ENCODE results near the gene AUTS2.
A peak's percentile ranks its signal among the peaks of the same experiment; 100 is the strongest.

The AUTS2 gene

GRCh38 chr7:69796416-69796815 is 198.1 kb downstream of the AUTS2 start:
- Histone ChIP-seq H2AFZ (ENCODE audit: low read length) (no peak overlapping the region), H3K27me3 (ENCODE audit: insufficient read depth, low read length, poor library complexity, severe bottlenecking) (no peaks in the 10 kb centered on the region), H3K9ac (ENCODE audit: low read depth, low read length, poor library complexity, severe bottlenecking) (no peak overlapping the region), H3K9me2 (replicated peaks; ENCODE audit: low read depth, low read length) (no peaks in the 10 kb centered on the region), H3K4me2 (ENCODE audit: low read depth, low read length, poor library complexity, severe bottlenecking) (no peak overlapping the region), H4K20me1 (ENCODE audit: insufficient read depth, low read length, poor library complexity, severe bottlenecking) (peaks cover 5% of the 10 kb centered on the region), H3K36me3 (ENCODE audit: insufficient read depth, low read length) (no peaks in the 10 kb centered on the region), H3K4me1 (ENCODE audit: insufficient read depth, low read length, poor library complexity, severe bottlenecking) (peaks cover 12% of the 10 kb centered on the region), H3F3A (ENCODE audit: low read depth) (no peaks in the 10 kb centered on the region), H3K79me2 (ENCODE audit: insufficient read depth, low read length) (peaks cover 47% of the 10 kb centered on the region), H3K4me3 (ENCODE audit: low read length, poor library complexity, severe bottlenecking) (no peak overlapping the region), H3K9me3 (ENCODE audit: insufficient read depth, low read depth, low read length) (no peaks in the 10 kb centered on the region)
- TF ChIP-seq EZH2phosphoT487 (IDR thresholded peaks at IDR 0.05; ENCODE audit: borderline replicate concordance): no peak
- TF ChIP-seq CTCF (conservative IDR thresholded peaks at IDR 0.05; ENCODE audit: low read length): no peak

GRCh38 chr7:69799048-69799697 is 200.9 kb downstream of the AUTS2 start:
- no peaks in the 10 kb centered on the region for H3F3A ChIP-seq (ENCODE audit: low read depth)
- peaks cover 50% of the 10 kb centered on the region for H3K79me2 ChIP-seq (ENCODE audit: insufficient read depth, low read length)
- no peaks in the 10 kb centered on the region for H3K9me3 ChIP-seq (ENCODE audit: insufficient read depth, low read depth, low read length)
- H3K4me2 ChIP-seq (ENCODE audit: low read depth, low read length, poor library complexity, severe bottlenecking): no peak overlapping the region
- no peaks in the 10 kb centered on the region for H3K27me3 ChIP-seq (ENCODE audit: insufficient read depth, low read length, poor library complexity, severe bottlenecking)
- TF ChIP-seq EZH2phosphoT487 (IDR thresholded peaks at IDR 0.05; ENCODE audit: borderline replicate concordance) (no peak), CTCF (conservative IDR thresholded peaks at IDR 0.05; ENCODE audit: low read length) (peak; percentile 26; the same call in 1 of the 2 replicates)
- H2AFZ ChIP-seq (ENCODE audit: low read length): no peak overlapping the region
- no peaks in the 10 kb centered on the region for H3K36me3 ChIP-seq (ENCODE audit: insufficient read depth, low read length)
- no peak overlapping the region for H3K9ac ChIP-seq (ENCODE audit: low read depth, low read length, poor library complexity, severe bottlenecking)
- H3K4me3 ChIP-seq (ENCODE audit: low read length, poor library complexity, severe bottlenecking): no peak overlapping the region
- H3K4me1 ChIP-seq (ENCODE audit: insufficient read depth, low read length, poor library complexity, severe bottlenecking): peaks cover 32% of the 10 kb centered on the region
- H4K20me1 ChIP-seq (ENCODE audit: insufficient read depth, low read length, poor library complexity, severe bottlenecking): peaks cover 12% of the 10 kb centered on the region
- H3K9me2 ChIP-seq (replicated peaks; ENCODE audit: low read depth, low read length): no peaks in the 10 kb centered on the region

GRCh38 chr7:69799990-69800389 is 201.7 kb downstream of the AUTS2 start:
- Histone ChIP-seq H2AFZ (ENCODE audit: low read length) (no peak overlapping the region), H3K9me2 (replicated peaks; ENCODE audit: low read depth, low read length) (no peaks in the 10 kb centered on the region), H4K20me1 (ENCODE audit: insufficient read depth, low read length, poor library complexity, severe bottlenecking) (peaks cover 12% of the 10 kb centered on the region), H3K4me3 (ENCODE audit: low read length, poor library complexity, severe bottlenecking) (no peak overlapping the region), H3K36me3 (ENCODE audit: insufficient read depth, low read length) (no peaks in the 10 kb centered on the region), H3F3A (ENCODE audit: low read depth) (no peaks in the 10 kb centered on the region), H3K27me3 (ENCODE audit: insufficient read depth, low read length, poor library complexity, severe bottlenecking) (no peaks in the 10 kb centered on the region), H3K9ac (ENCODE audit: low read depth, low read length, poor library complexity, severe bottlenecking) (no peak overlapping the region), H3K79me2 (ENCODE audit: insufficient read depth, low read length) (peaks cover 47% of the 10 kb centered on the region), H3K9me3 (ENCODE audit: insufficient read depth, low read depth, low read length) (no peaks in the 10 kb centered on the region), H3K4me2 (ENCODE audit: low read depth, low read length, poor library complexity, severe bottlenecking) (no peak overlapping the region), H3K4me1 (ENCODE audit: insufficient read depth, low read length, poor library complexity, severe bottlenecking) (peaks cover 37% of the 10 kb centered on the region)
- TF ChIP-seq CTCF (conservative IDR thresholded peaks at IDR 0.05; ENCODE audit: low read length) (no peak), EZH2phosphoT487 (IDR thresholded peaks at IDR 0.05; ENCODE audit: borderline replicate concordance) (no peak)
